Panc1 (cell line): ENCODE data around the gene TMED10.
A peak's percentile ranks its signal among the peaks of the same experiment; 100 is the strongest.

ENCODE experiments used
- CTCF ChIP-seq: fragments of 450-650 bp; IDR thresholded peaks from 2 replicates; pipeline ENCODE4 v1.5.1; 2017; ENCODE audit warnings: mild to moderate bottlenecking
- REST ChIP-seq, 2 experiments: IDR thresholded peaks; 2 replicates each; pipeline ENCODE4 v1.6.1; 2011 to 2012; ENCODE audit warnings: low read depth in 2 of 2, control low read depth in 1 of 2, low read length in 1 of 2, mild to moderate bottlenecking in 1 of 2, moderate library complexity in 1 of 2; ENCODE audit not compliant: insufficient read depth in 1 of 2
- TCF7L2 ChIP-seq: IDR thresholded peaks from 2 replicates; pipeline ENCODE4 v1.6.1; 2011; ENCODE audit warnings: mild to moderate bottlenecking, low read depth, low read length, inconsistent platforms

DNA sequence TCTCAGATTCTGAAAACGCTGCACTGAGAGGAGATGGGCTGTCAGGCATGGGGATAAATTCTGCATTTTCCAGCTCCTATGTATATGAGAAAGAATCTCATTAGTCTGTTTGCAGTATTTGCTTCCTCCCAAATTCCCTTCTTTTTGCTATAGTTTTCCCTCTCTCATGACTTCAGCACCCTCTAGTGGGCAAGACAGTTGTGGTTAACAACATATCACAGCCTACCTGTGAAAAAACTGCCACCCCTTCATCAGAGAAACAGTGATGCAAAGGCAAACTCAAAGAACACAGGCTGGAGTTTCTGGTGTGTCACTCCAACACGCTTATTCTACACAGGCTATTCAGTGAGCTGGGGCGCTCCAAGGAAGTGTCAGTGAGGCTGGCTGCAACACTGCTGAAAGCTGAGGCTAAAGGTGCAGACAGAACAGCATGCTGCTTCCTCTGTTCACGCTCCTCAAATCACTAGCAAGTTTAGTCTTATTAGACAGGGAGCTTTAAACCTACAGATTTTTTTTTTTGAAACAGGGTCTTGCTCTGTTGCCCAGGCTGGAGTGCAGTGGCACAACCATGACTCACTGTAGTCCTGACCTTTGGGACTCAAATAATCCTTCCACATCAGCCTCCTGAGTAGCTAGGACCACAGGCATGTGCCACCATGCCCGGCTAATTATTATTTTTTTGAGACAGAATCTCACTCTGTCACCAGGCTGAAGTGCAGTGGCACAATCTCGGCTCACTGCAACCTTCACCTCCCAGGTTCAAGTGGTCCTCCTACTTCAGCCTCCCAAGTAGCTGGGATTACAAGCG is 87.6 kb downstream of the TMED10 start:
- TF ChIP-seq TCF7L2 (no peak), REST (IDR thresholded peaks at IDR 0.05; ENCODE audit: insufficient read depth in 1 of 2, low read depth in 2 of 2, low read length in 1 of 2) (no peak), CTCF (peak; percentile 79)
